Left ventricle myocardium inferior (tissue), 1 donor: Measurements from ENCODE around the gene MYH11. TPM values are rescaled to one million over a fixed set of nuclear protein-coding genes. Genes with fewer than 3 reads are reported as not detected.

Source experiments
- DNase-seq: peaks from one replicate; pipeline ENCODE4 v3.0.0-alpha.2; 2020
- H3K27ac ChIP-seq: fragments of 200-600 bp; replicated peaks from 2 replicates; pipeline ENCODE4 v1.8.0; 2021
- H3K27me3 ChIP-seq: fragments of 200-600 bp; 2 replicates; pipeline ENCODE4 v1.8.0; 2021; ENCODE audit warnings: low read depth
- H3K36me3 ChIP-seq: fragments of 200-600 bp; 2 replicates; pipeline ENCODE4 v1.8.0; 2021
- H3K4me1 ChIP-seq: fragments of 200-600 bp; 2 replicates; pipeline ENCODE4 v1.8.0; 2021
- H3K4me3 ChIP-seq: fragments of 200-600 bp; 2 replicates; pipeline ENCODE4 v1.8.0; 2021; ENCODE audit warnings: mild to moderate bottlenecking, moderate library complexity
- H3K9me3 ChIP-seq: fragments of 200-600 bp; replicated peaks from 2 replicates; pipeline ENCODE4 v1.8.0; 2021
- intact Hi-C: fragments of 100-400 bp; cut with micrococcal nuclease; formaldehyde crosslinking; loops from one replicate; pipeline ENCODE4 v1.11.0; 2022
- total RNA-seq: library from RNA; stranded (reverse); fragmentation: NEBNext Ultra II Directional; extraction: Animal tissue kit (Norgen Biotek cat#: 25700); gene quantifications from one replicate; pipeline ENCODE4 v1.2.1, GENCODE V29; 2021
- TF ChIP-seq, protein P1 (sequence below): fragments of 200-600 bp; IDR thresholded peaks from 2 replicates; pipeline ENCODE4 v1.8.0; 2021; ENCODE audit warnings: antibody characterized with exemption, mild to moderate bottlenecking, borderline replicate concordance
- donor health status: DM: no; HTN: yes; CAD: no; lungs with severe emphysema.

The MYH11 gene
- total RNA-seq, 1 donor from 2014 or later = 15.6 TPM

DNA sequence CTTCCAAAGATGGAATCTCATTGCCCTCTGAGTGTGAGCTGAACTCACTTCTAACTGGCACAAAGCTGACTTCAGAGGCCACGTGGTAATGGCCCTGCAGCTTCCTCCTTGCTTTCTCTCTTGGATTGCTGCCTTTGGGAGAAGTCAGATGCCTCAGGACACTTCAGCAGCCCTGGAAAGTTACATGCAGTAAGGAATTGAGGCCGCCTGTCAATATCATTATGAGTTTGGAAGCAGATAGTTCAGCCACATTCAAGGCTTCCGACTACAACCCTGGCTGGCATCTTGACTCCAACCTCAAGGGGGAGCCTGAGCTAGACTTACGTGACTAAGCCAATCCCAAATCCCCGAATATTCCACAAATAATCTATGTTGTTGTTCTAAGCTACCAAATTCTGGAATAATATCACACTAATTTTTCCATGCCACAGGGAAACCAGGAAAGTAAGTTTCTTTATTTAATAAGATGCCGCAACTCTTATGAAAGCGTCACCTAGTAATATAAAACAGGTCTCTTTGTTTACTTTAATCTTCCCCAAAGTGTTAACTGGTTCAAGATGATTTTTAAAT, 18.0 kb upstream of the MYH11 start:
- H3K36me3 ChIP-seq = peaks cover 69% of the 10 kb centered on the region
- no peak overlapping the region for H3K4me3 ChIP-seq
- no peaks in the 10 kb centered on the region for H3K9me3 ChIP-seq
- TF ChIP-seq, protein P1, sequence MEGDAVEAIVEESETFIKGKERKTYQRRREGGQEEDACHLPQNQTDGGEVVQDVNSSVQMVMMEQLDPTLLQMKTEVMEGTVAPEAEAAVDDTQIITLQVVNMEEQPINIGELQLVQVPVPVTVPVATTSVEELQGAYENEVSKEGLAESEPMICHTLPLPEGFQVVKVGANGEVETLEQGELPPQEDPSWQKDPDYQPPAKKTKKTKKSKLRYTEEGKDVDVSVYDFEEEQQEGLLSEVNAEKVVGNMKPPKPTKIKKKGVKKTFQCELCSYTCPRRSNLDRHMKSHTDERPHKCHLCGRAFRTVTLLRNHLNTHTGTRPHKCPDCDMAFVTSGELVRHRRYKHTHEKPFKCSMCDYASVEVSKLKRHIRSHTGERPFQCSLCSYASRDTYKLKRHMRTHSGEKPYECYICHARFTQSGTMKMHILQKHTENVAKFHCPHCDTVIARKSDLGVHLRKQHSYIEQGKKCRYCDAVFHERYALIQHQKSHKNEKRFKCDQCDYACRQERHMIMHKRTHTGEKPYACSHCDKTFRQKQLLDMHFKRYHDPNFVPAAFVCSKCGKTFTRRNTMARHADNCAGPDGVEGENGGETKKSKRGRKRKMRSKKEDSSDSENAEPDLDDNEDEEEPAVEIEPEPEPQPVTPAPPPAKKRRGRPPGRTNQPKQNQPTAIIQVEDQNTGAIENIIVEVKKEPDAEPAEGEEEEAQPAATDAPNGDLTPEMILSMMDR = peak; percentile 82
- intact Hi-C loops = loop anchor here (5.0 kb wide), 1 partner anchor 252 kb away; no protein-coding TSS in a partner anchor
- peak; percentile 36 for DNase-seq
- peaks cover 11% of the 10 kb centered on the region for H3K4me1 ChIP-seq
- no peaks in the 10 kb centered on the region for H3K27me3 ChIP-seq
- peak overlapping the region; percentile 38 for H3K27ac ChIP-seq

- H3K27ac ChIP-seq = no peak overlapping the region
- DNase-seq = no peak
Measured at GRCh38 chr16:15873737-15874136, 16.9 kb upstream of the MYH11 start.

DNA sequence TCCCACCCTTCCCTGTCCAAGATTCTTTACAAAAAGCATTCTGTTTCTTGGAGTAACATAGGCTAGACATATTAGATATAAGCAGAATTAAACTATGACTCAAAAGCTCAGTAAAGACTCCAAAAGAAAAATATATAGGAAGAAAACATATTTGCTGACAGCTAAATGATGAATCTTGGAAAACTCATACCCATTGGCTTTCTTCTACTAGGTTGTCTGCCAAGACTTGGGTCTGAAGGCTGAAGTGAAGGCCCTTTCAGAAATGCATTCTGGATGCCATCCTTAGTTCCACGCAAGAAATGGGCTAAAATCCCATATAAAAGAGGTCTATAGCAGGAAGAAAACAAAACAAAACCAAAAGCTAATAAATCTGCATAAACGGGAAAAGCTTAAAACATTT, 16.5 kb upstream of the MYH11 start:
- Histone ChIP-seq H3K4me3 (no peak overlapping the region), H3K9me3 (no peaks in the 10 kb centered on the region), H3K4me1 (peaks cover 11% of the 10 kb centered on the region), H3K27me3 (no peaks in the 10 kb centered on the region), H3K27ac (no peak overlapping the region), H3K36me3 (peaks cover 72% of the 10 kb centered on the region)
- intact Hi-C loops = loop anchor here (5.0 kb wide), 1 partner anchor 254 kb away; no protein-coding TSS in a partner anchor
- TF ChIP-seq, protein P1 = no peak
- no peak for DNase-seq

More at GRCh38 chr16:15873737-15874136, 16.9 kb upstream of the MYH11 start:
- peaks cover 73% of the 10 kb centered on the region for H3K36me3 ChIP-seq
- TF ChIP-seq, protein P1 = no peak
- H3K9me3 ChIP-seq = no peaks in the 10 kb centered on the region
- H3K27me3 ChIP-seq = no peaks in the 10 kb centered on the region
- intact Hi-C loops = loop anchor here (5.0 kb wide), 1 partner anchor 254 kb away; no protein-coding TSS in a partner anchor
- H3K4me3 ChIP-seq = no peak overlapping the region
- peaks cover 11% of the 10 kb centered on the region for H3K4me1 ChIP-seq

GRCh38 chr16:15870011-15870410, 13.2 kb upstream of the MYH11 start:
- H3K36me3 ChIP-seq = peaks cover 83% of the 10 kb centered on the region

GRCh38 chr16:15866451-15866850, 9.6 kb upstream of the MYH11 start:
- intact Hi-C loops = no loop called here
- H3K27me3 ChIP-seq = no peaks in the 10 kb centered on the region
- no peak for DNase-seq
- H3K4me1 ChIP-seq = no peaks in the 10 kb centered on the region
- H3K36me3 ChIP-seq = peaks cover 66% of the 10 kb centered on the region
- H3K9me3 ChIP-seq = no peaks in the 10 kb centered on the region
- H3K4me3 ChIP-seq = no peak overlapping the region
- H3K27ac ChIP-seq = no peak overlapping the region
- TF ChIP-seq, protein P1 = no peak

More at GRCh38 chr16:15870011-15870410, 13.2 kb upstream of the MYH11 start:
- Histone ChIP-seq H3K27me3 (no peaks in the 10 kb centered on the region), H3K4me3 (no peak overlapping the region), H3K9me3 (no peaks in the 10 kb centered on the region), H3K4me1 (peaks cover 7% of the 10 kb centered on the region), H3K27ac (no peak overlapping the region)
- intact Hi-C loops = loop anchor here (5.0 kb wide), 1 partner anchor 257 kb away; no protein-coding TSS in a partner anchor
- no peak for DNase-seq
- TF ChIP-seq, protein P1 = no peak
